GM21447 (cell line): ENCODE results near the gene UTS2R.

Experiments
- ATAC-seq: cut with Tn5 transposase; IDR thresholded peaks from one replicate; pipeline ENCODE4 v1.9.1; 2021; ENCODE audit not compliant: unreplicated experiment

Gene UTS2R

GRCh38 chr17:82371333-82372248 lies at the start of gene UTS2R:
TSS of gene UTS2R (plus strand) at chr17:82371765. CDS start at chr17:82374325, 2,560 bp downstream.
- ATAC-seq: no peak

DNA sequence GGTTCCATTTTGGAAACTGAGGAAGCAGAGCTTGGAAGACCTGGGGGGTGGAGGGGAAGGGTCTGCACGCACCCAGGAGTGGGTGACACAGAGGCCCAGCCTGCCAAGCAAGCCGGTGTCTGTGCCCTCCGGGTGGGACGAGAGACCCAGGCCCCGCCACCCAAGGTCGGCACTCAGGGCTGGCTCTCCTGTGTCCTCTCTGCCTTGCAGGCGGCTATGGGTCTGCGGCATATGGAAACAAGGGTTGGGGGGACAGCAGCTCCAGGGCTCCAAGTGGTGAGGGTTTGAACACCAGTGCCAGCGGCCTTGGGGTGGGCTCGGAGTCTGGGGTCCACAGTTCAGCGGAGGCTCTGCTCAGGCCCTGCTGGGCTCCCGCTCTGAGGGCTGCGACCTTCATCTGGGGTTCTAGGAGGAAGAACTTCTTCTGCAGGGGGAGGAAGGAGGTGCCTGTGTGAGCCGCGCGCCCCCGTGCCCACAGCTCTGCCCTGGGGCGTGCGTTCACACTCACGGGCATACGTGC lies 49.6 kb upstream of the UTS2R start:
- no peak for ATAC-seq

DNA sequence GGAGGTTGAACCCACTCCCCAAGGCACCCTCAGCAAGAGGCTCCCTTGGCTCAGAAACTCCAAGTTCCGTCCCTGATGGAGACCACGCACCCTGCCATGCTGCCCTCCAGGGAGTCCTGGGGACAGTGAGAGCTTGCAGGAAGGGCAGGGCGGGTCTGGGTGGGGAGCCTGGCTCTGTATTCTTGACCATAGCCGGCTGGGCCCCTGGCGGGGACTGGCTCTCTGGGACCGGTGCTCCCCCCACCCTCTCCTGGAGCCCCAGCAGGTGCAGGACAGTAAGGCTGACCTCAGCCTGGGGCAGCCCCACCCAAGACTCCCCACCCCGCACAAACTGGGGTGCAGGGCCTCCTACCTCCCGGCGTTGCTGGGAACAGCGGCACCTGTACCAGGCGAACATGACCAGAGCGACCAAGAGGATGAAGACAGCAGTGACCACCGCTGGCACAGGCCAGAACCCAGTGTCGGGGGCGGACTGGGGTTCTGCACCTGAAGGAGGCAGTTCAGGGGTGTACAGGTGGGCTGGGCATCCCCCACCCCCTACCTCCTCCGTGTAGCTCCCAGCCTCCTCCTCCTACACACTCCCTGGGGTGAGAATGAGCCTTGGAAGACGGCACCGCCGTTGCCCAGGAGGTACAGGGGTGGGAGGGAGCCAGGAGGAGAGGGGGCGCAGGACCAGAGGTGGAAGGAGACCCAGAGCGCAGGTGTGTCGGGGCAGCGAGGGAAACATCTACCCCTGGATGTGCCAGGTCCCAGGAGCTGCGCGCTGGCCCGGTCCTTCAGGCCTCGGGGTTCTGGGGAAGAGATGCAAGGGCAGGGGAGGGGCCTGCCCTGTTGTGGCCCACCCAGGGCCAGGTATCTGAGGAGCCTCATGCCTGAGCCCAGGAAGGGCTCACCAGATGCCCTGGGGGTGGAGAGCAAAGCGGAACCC lies 48.8 kb upstream of the UTS2R start:
- ATAC-seq: no peak

DNA sequence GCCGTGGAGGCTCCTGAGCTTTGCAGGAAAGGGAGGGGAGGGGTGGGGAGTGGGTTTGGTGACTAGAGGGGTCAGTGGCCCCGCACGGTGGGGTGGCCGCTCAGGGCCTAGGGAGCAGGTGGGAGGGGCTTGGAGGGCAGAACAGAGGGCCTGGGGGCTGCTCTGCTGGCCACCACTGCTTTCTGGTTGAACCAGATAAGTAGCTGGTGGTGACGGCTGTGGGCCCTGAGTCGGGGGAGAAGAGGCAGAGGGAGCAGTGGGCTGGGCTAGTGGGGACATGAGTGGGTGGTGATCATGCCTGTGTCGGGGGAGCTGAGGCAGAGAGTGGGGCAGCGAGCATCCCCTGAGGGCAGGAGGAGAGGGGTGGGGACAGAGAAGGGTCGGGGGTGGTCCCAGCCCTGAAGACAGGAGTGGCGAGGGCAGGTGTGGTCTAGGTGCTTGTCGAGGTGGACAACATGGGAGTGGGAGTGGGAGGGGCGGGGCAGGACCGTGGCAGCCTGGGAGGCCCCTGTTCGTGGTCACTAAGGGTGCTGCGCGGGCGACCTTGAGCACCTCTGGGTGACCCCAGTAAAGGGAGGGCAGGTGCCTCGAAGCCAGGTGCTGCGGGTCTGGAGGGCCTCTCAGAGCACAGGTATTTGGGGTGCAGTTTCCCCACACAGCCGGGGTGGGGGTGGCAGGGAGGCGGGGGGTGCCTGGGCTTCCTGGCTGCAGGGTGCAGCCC lies 47.9 kb upstream of the UTS2R start:
- ATAC-seq: no peak

DNA sequence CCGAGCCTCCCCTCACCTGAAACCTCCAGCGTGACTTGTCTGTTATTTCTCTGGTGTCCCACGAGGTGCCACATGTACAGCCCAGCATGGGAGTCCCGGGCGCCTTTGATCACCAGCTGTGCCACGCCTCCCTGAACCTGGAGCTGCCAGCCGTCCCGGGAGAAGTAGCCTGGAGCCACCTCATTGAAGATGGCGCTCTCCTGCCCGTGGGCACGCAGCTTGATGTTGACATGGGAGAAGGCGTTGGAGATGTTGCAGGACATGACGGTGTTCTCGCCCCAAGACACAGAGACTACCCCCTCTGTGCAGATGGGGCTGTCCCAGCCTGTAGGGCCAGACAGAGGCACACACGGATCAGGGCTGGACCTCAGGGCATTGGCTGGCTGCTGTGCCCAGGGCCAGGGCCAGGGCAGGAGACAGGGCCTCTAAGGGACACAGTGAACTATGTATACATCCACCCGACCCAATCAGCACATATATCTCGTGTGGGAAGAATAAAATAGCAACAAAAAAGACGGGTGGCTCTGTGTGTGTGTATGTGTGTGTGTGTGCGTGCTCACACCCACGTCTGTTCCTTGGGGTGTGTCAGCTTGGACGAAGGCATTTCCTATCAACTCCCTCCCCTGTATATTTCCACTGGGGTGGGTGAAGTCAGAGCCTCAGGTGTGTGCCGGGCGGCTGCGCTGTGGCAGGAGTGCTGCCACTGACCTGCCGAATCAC lies 46.8 kb upstream of the UTS2R start:
- no peak for ATAC-seq

- no peak for ATAC-seq
Observed at GRCh38 chr17:82325286-82326180, 46.0 kb upstream of the UTS2R start.

DNA sequence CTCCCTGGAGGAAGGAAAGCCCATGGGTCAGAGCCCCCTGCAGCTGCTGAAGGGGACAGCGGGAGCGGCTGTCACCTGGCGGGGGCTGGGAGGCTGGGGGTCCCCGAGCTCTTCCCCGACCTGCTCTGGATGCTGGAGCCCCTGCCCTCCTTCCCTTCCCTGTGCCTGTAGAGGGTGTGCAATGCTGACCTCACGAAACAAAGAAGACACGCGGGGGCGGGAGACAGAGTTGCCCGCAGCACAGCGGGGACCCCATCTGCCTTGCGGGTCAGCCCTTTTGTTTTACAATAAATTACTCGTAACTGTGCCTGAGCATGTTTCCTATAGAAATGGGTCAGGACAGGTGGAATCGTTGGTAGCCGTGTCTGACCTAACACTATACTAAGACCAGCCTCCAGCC lies 44.3 kb upstream of the UTS2R start:
- ATAC-seq: no peak

GRCh38 chr17:82327757-82328140 lies 43.8 kb upstream of the UTS2R start:
- no peak for ATAC-seq

GRCh38 chr17:82328141-82328993 lies 43.2 kb upstream of the UTS2R start:
- ATAC-seq: no peak

- ATAC-seq: no peak
Observed at GRCh38 chr17:82328994-82329507, 42.5 kb upstream of the UTS2R start.

- no peak for ATAC-seq
Observed at GRCh38 chr17:82329683-82330321, 41.8 kb upstream of the UTS2R start.

GRCh38 chr17:82330322-82331239 lies 41.0 kb upstream of the UTS2R start:
- no peak for ATAC-seq

GRCh38 chr17:82331345-82331939 lies 40.1 kb upstream of the UTS2R start:
- no peak for ATAC-seq

DNA sequence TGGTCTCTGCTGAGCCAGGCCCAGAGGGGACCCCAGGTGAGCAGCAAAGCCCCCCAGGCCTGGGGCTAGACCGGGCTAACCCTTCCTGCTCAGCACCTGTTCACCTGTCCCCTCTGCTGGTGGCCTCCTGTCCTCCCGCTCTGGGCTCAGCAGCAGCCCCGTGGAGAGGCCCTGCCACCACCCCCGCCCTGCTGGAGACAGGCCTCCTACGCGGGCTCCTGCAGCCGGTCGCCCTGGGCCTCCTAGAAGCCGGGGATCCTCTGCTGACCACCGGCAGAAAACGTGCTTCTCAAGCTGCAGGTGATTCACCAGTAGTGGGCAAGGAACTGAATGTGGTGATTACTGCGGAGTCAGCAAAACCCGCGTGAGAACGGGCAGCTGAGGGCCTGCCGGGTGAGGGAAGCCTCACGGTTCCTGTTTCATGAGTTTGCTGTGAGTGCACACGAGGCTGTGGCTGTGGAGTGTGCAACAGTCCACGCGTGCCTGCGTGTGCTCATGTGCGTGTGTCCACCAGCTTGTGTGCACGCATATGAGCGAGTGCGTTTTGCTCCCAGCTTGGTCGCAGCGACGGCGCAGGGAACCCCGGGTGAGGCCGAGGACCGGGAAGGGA lies 38.8 kb upstream of the UTS2R start:
- ATAC-seq: no peak

DNA sequence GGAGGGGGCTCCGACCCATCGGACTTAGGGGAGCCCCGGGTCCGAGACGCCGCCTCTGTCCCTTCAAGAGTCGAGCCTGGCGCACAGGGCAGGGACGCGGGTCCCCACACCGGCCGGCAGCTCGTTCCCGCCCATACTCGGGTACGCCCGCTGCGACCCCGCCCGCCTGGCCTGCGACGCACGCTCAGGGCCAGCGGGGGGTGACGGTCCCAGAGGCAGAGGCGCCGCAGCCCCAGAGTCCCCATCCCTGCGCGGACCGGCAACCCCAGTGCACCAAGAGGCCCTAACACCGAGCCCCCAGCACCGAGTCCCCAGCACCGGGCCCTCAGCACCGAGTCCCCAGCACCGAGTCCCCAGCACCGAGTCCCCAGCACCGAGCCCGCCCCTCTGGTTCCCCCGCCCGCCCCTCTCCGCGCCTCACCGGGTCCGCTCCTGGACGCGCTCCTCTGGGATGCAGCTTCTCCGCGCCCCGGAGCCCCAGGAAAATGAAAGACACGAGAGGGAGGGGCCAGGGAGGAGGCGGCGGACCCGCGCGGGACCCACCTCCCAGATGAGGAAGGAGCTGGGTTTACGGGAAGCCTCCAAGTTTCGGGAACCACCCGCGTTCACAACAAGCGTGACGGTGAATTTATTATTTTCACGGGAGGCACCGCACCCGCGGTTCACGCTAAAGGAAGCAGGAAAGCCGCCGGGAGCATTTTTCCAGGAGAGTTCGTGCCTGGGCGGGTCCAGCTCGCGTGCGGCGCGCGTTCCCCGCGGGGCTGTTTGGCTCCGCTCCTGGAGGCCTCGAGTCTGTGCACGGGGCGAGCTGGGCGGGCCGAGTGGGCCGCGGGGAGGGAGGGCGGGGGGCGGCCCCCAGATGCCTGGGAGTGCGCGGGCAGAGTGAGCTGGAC lies 38.0 kb upstream of the UTS2R start, which contains the start of gene SECTM1:
Gene SECTM1, minus strand, starts transcription at position 488 of the 893 bp plus-strand sequence. CDS start 6,526 bp downstream, outside the sequence.
- no peak for ATAC-seq
